ENCODE measurements around the gene HPF1. TPM values are rescaled to one million over a fixed set of nuclear protein-coding genes. Genes with fewer than 3 reads are reported as not detected.
"Not testable (repeated sequence)": the region's sequence is repeated elsewhere in the genome, so short reads cannot be mapped to it uniquely, and the experiment has no call there.

HPF1 gene
- total RNA-seq, 2 donors from 2014 or later: 33.4 to 50.5 TPM

DNA sequence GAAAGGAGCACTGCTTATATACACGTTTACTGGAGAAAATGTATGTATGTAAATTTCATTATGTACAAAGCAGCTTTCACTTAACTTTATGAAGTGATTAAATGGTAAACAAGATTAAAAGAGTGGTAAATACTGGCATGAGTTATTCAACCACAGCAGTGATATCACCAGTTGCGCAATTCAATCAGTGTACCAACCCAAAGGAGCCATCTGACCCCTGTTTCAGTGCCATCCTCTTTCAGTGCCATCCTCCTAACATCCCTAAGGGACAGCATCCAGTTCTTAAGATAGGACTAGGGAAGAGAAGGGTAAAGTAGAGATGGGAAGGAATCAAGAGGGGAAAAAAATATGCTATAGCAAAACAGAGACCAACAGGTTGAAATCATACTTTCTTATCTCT, 16.2 kb downstream of the HPF1 start:
- Mint-ChIP-seq H3K4me3 (no peak overlapping the region), H3K9me3 (no peaks in the 10 kb centered on the region), H3K27me3 (ENCODE audit: insufficient read depth) (no peaks in the 10 kb centered on the region), H3K36me3 (ENCODE audit: low read depth) (peaks cover 23% of the 10 kb centered on the region), H3K27ac (no peak overlapping the region), H3K4me1 (no peaks in the 10 kb centered on the region)
- no peaks in the 10 kb centered on the region for H3K4me1 ChIP-seq (ENCODE audit: control insufficient read depth, insufficient read depth, low read length)
- H3K27ac ChIP-seq (ENCODE audit: low read depth, low read length): no peak overlapping the region
- peaks cover 46% of the 10 kb centered on the region for H3K36me3 ChIP-seq (ENCODE audit: control insufficient read depth, insufficient read depth, low read length)
- H3K9ac ChIP-seq (ENCODE audit: extremely low read depth, low read length, poor library complexity, severe bottlenecking): no peak overlapping the region
- no peaks in the 10 kb centered on the region for H3K9me3 ChIP-seq (ENCODE audit: control insufficient read depth, low read length)
- no peak for DNase-seq
- H3K27me3 ChIP-seq (ENCODE audit: control insufficient read depth, insufficient read depth, low read length, poor library complexity, severe bottlenecking): no peaks in the 10 kb centered on the region
- H3K4me3 ChIP-seq (ENCODE audit: low read length): no peak overlapping the region
- WGBS, 2 experiments (ENCODE audit: insufficient coverage in 1 of 2, insufficient read length in 1 of 2): 93% methylated on average over 2 of the region's 2 CpGs; no CpG with 5 or more reads in 1 of the 2 experiments
- no peak for TF ChIP-seq CTCF (conservative IDR thresholded peaks at IDR 0.05)

DNA sequence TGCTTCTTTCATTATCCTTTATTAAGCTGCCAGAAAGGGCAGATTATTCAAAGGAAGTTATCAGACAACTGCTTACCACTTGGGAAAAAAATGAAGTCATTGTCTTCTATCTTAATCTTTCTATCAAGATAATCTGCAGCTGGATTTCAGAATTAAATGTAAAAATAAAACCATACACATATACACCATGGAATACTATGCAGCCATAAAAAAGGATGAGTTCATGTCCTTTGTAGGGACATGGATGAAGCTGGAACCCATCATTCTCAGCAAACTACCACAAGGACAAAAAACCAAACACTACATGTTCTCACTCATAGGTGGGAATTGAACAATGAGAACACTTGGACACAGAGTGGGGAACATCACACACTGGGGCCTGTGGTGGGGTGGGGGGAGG, 19.1 kb downstream of the HPF1 start:
- not testable (repeated sequence) for H3K4me1 Mint-ChIP-seq; H3K4me3 Mint-ChIP-seq; H3K27me3 ChIP-seq (ENCODE audit: control insufficient read depth, insufficient read depth, low read length, poor library complexity, severe bottlenecking); H3K9me3 Mint-ChIP-seq; H3K4me3 ChIP-seq (ENCODE audit: low read length); H3K27ac Mint-ChIP-seq; H3K27ac ChIP-seq (ENCODE audit: low read depth, low read length); H3K9me3 ChIP-seq (ENCODE audit: control insufficient read depth, low read length); DNase-seq; H3K9ac ChIP-seq (ENCODE audit: extremely low read depth, low read length, poor library complexity, severe bottlenecking); H3K4me1 ChIP-seq (ENCODE audit: control insufficient read depth, insufficient read depth, low read length); H3K27me3 Mint-ChIP-seq (ENCODE audit: insufficient read depth)
- H3K36me3 ChIP-seq (ENCODE audit: control insufficient read depth, insufficient read depth, low read length): peaks cover 44% of the 10 kb centered on the region
- peaks cover 36% of the 10 kb centered on the region for H3K36me3 Mint-ChIP-seq (ENCODE audit: low read depth)

DNA sequence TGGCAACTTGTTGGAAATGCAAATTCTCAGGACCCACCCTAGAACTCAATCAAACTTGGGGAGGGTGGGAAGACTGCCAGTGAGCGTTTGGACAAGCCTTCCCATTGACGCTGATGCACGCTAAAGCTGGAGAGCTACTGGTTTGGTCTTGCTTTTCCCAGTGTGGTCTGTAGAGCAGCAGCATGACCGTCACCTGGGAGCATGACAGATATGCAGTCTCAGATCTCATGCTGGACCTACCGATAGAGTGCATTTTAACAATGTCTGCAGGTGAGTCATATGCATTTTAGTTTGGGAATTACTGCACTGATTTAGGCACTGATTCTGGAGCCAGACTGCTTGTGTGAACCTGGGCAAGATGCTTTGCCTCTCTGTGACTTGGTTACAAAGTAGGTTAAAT, 27.2 kb downstream of the HPF1 start:
- WGBS, 2 experiments (ENCODE audit: insufficient coverage in 1 of 2, insufficient read length in 1 of 2): 92 to 100% methylated on average over 5 of the region's 5 CpGs
- Mint-ChIP-seq H3K36me3 (ENCODE audit: low read depth) (peaks cover 25% of the 10 kb centered on the region), H3K27me3 (ENCODE audit: insufficient read depth) (no peaks in the 10 kb centered on the region), H3K4me3 (no peak overlapping the region), H3K4me1 (no peaks in the 10 kb centered on the region), H3K9me3 (no peaks in the 10 kb centered on the region), H3K27ac (no peak overlapping the region)
- peaks cover 14% of the 10 kb centered on the region for H3K36me3 ChIP-seq (ENCODE audit: control insufficient read depth, insufficient read depth, low read length)
- H3K9me3 ChIP-seq (ENCODE audit: control insufficient read depth, low read length): no peaks in the 10 kb centered on the region
- H3K27ac ChIP-seq (ENCODE audit: low read depth, low read length): no peak overlapping the region
- DNase-seq: no peak
- no peaks in the 10 kb centered on the region for H3K27me3 ChIP-seq (ENCODE audit: control insufficient read depth, insufficient read depth, low read length, poor library complexity, severe bottlenecking)
- no peak overlapping the region for H3K4me3 ChIP-seq (ENCODE audit: low read length)
- TF ChIP-seq CTCF (conservative IDR thresholded peaks at IDR 0.05): no peak
- no peak overlapping the region for H3K9ac ChIP-seq (ENCODE audit: extremely low read depth, low read length, poor library complexity, severe bottlenecking)
- H3K4me1 ChIP-seq (ENCODE audit: control insufficient read depth, insufficient read depth, low read length): no peaks in the 10 kb centered on the region

DNA sequence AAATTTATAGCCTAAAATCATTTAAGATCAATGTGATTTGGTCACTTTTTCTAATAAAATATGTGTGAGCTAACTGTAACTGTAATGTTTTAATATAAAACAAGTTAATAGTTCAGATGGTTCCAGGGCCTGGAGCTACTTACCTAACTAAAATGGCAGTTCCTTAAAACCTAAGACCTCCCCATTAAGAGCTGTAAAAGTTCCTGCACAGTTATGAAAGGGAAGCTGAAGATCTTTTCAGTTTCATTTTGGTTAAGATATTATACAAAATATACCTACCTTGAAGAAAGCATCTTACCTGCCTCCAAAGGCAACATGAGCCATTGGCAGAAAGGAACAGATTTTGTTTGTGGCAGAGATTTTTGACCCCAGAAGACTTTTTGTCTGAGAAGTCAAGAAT, 30.1 kb downstream of the HPF1 start:
- Mint-ChIP-seq H3K4me3 (no peak overlapping the region), H3K36me3 (ENCODE audit: low read depth) (peaks cover 12% of the 10 kb centered on the region), H3K4me1 (no peaks in the 10 kb centered on the region), H3K9me3 (no peaks in the 10 kb centered on the region), H3K27ac (no peak overlapping the region), H3K27me3 (ENCODE audit: insufficient read depth) (no peaks in the 10 kb centered on the region)
- Histone ChIP-seq H3K4me1 (ENCODE audit: control insufficient read depth, insufficient read depth, low read length) (no peaks in the 10 kb centered on the region), H3K9ac (ENCODE audit: extremely low read depth, low read length, poor library complexity, severe bottlenecking) (no peak overlapping the region), H3K4me3 (ENCODE audit: low read length) (no peak overlapping the region), H3K27ac (ENCODE audit: low read depth, low read length) (no peak overlapping the region), H3K9me3 (ENCODE audit: control insufficient read depth, low read length) (no peaks in the 10 kb centered on the region), H3K27me3 (ENCODE audit: control insufficient read depth, insufficient read depth, low read length, poor library complexity, severe bottlenecking) (no peaks in the 10 kb centered on the region), H3K36me3 (ENCODE audit: control insufficient read depth, insufficient read depth, low read length) (peaks cover 8% of the 10 kb centered on the region)
- TF ChIP-seq CTCF (conservative IDR thresholded peaks at IDR 0.05): no peak
- no peak for DNase-seq

All from endodermal cell (in vitro differentiated cells).